ENCODE data around the gene CCM2. TPM values are rescaled to one million over a fixed set of nuclear protein-coding genes. Genes with fewer than 3 reads are reported as not detected.
"Not testable (repeated sequence)": the region's sequence is repeated elsewhere in the genome, so short reads cannot be mapped to it uniquely, and the experiment has no call there.

Gene CCM2
- total RNA-seq, 1 donor from 2014 or later: 28.7 TPM

GRCh38 chr7:45032421-45032820 lies 32.4 kb downstream of the CCM2 start:
- Histone ChIP-seq H3K4me3 (ENCODE audit: low read length in 3 of 3) (no peak overlapping the region), H3K9me3 (ENCODE audit: control insufficient read depth in 3 of 3, low read length in 3 of 3) (no peaks in the 10 kb centered on the region), H3K27ac (ENCODE audit: low read depth, low read length) (no peak overlapping the region), H3K4me1 (ENCODE audit: control insufficient read depth in 3 of 3, insufficient read depth in 3 of 3, low read length in 3 of 3) (peaks cover 15 to 21% (median 15%) of the 10 kb centered on the region in 3 donors), H3K27me3 (ENCODE audit: control insufficient read depth in 3 of 3, insufficient read depth in 3 of 3, low read length in 3 of 3) (no peaks in the 10 kb centered on the region), H3K9ac (ENCODE audit: low read depth in 1 of 3, low read length in 3 of 3) (no peak overlapping the region), H3K36me3 (ENCODE audit: control insufficient read depth in 3 of 3, insufficient read depth in 3 of 3, low read length in 3 of 3) (no peaks in the 10 kb centered on the region)

- Histone ChIP-seq H3K27me3 (ENCODE audit: control insufficient read depth in 3 of 3, insufficient read depth in 3 of 3, low read length in 3 of 3) (no peaks in the 10 kb centered on the region), H3K27ac (ENCODE audit: low read depth, low read length) (peak overlapping the region; percentile 42), H3K36me3 (ENCODE audit: control insufficient read depth in 3 of 3, insufficient read depth in 3 of 3, low read length in 3 of 3) (peaks cover 0 to 2% (median under 1%) of the 10 kb centered on the region in 3 donors), H3K9me3 (ENCODE audit: control insufficient read depth in 3 of 3, low read length in 3 of 3) (no peaks in the 10 kb centered on the region), H3K9ac (ENCODE audit: low read depth in 1 of 3, low read length in 3 of 3) (no peak overlapping the region), H3K4me3 (ENCODE audit: low read length in 3 of 3) (no peak overlapping the region), H3K4me1 (ENCODE audit: control insufficient read depth in 3 of 3, insufficient read depth in 3 of 3, low read length in 3 of 3) (peaks cover 15 to 21% (median 15%) of the 10 kb centered on the region in 3 donors)
Observed at GRCh38 chr7:45033261-45033930, 33.4 kb downstream of the CCM2 start.

- no peak overlapping the region for H3K4me3 ChIP-seq (ENCODE audit: low read length in 3 of 3)
- H3K9ac ChIP-seq (ENCODE audit: low read depth in 1 of 3, low read length in 3 of 3): no peak overlapping the region
- H3K9me3 ChIP-seq (ENCODE audit: control insufficient read depth in 3 of 3, low read length in 3 of 3): no peaks in the 10 kb centered on the region
- peaks cover 15 to 21% (median 15%) of the 10 kb centered on the region in 3 donors for H3K4me1 ChIP-seq (ENCODE audit: control insufficient read depth in 3 of 3, insufficient read depth in 3 of 3, low read length in 3 of 3)
- peak overlapping the region; percentile 42 for H3K27ac ChIP-seq (ENCODE audit: low read depth, low read length)
- H3K36me3 ChIP-seq (ENCODE audit: control insufficient read depth in 3 of 3, insufficient read depth in 3 of 3, low read length in 3 of 3): peaks cover 4 to 5% (median 4%) of the 10 kb centered on the region in 3 donors
- no peaks in the 10 kb centered on the region for H3K27me3 ChIP-seq (ENCODE audit: control insufficient read depth in 3 of 3, insufficient read depth in 3 of 3, low read length in 3 of 3)
Observed at GRCh38 chr7:45033931-45034290, 33.9 kb downstream of the CCM2 start.

- H3K27me3 ChIP-seq (ENCODE audit: control insufficient read depth in 3 of 3, insufficient read depth in 3 of 3, low read length in 3 of 3); H3K4me3 ChIP-seq (ENCODE audit: low read length in 3 of 3); H3K9ac ChIP-seq (ENCODE audit: low read depth in 1 of 3, low read length in 3 of 3); H3K9me3 ChIP-seq (ENCODE audit: control insufficient read depth in 3 of 3, low read length in 3 of 3); H3K27ac ChIP-seq (ENCODE audit: low read depth, low read length); H3K36me3 ChIP-seq (ENCODE audit: control insufficient read depth in 3 of 3, insufficient read depth in 3 of 3, low read length in 3 of 3): not testable (repeated sequence)
- H3K4me1 ChIP-seq (ENCODE audit: control insufficient read depth in 3 of 3, insufficient read depth in 3 of 3, low read length in 3 of 3): peaks cover 15 to 21% (median 15%) of the 10 kb centered on the region in 3 donors
Observed at GRCh38 chr7:45034710-45035109, 34.7 kb downstream of the CCM2 start.

- Histone ChIP-seq H3K36me3 (ENCODE audit: control insufficient read depth in 3 of 3, insufficient read depth in 3 of 3, low read length in 3 of 3) (peaks cover 6 to 9% (median 7%) of the 10 kb centered on the region in 3 donors), H3K9ac (ENCODE audit: low read depth in 1 of 3, low read length in 3 of 3) (peak overlapping the region in 1 of 3 donors; percentile 3), H3K27ac (ENCODE audit: low read depth, low read length) (no peak overlapping the region), H3K4me1 (ENCODE audit: control insufficient read depth in 3 of 3, insufficient read depth in 3 of 3, low read length in 3 of 3) (peaks cover 15 to 21% (median 15%) of the 10 kb centered on the region in 3 donors), H3K9me3 (ENCODE audit: control insufficient read depth in 3 of 3, low read length in 3 of 3) (no peaks in the 10 kb centered on the region), H3K27me3 (ENCODE audit: control insufficient read depth in 3 of 3, insufficient read depth in 3 of 3, low read length in 3 of 3) (no peaks in the 10 kb centered on the region), H3K4me3 (ENCODE audit: low read length in 3 of 3) (no peak overlapping the region)
Observed at GRCh38 chr7:45035371-45035770, 35.4 kb downstream of the CCM2 start.

GRCh38 chr7:45035893-45036292 lies 35.9 kb downstream of the CCM2 start:
- Histone ChIP-seq H3K27me3 (ENCODE audit: control insufficient read depth in 3 of 3, insufficient read depth in 3 of 3, low read length in 3 of 3) (no peaks in the 10 kb centered on the region), H3K4me3 (ENCODE audit: low read length in 3 of 3) (no peak overlapping the region), H3K4me1 (ENCODE audit: control insufficient read depth in 3 of 3, insufficient read depth in 3 of 3, low read length in 3 of 3) (peaks cover 15 to 21% (median 15%) of the 10 kb centered on the region in 3 donors), H3K9me3 (ENCODE audit: control insufficient read depth in 3 of 3, low read length in 3 of 3) (no peaks in the 10 kb centered on the region), H3K27ac (ENCODE audit: low read depth, low read length) (no peak overlapping the region), H3K36me3 (ENCODE audit: control insufficient read depth in 3 of 3, insufficient read depth in 3 of 3, low read length in 3 of 3) (peaks cover 7 to 9% (median 8%) of the 10 kb centered on the region in 3 donors), H3K9ac (ENCODE audit: low read depth in 1 of 3, low read length in 3 of 3) (no peak overlapping the region)

GRCh38 chr7:45036317-45036716 lies 36.3 kb downstream of the CCM2 start:
- H3K27me3 ChIP-seq (ENCODE audit: control insufficient read depth in 3 of 3, insufficient read depth in 3 of 3, low read length in 3 of 3): no peaks in the 10 kb centered on the region
- no peak overlapping the region for H3K4me3 ChIP-seq (ENCODE audit: low read length in 3 of 3)
- no peaks in the 10 kb centered on the region for H3K9me3 ChIP-seq (ENCODE audit: control insufficient read depth in 3 of 3, low read length in 3 of 3)
- no peak overlapping the region for H3K27ac ChIP-seq (ENCODE audit: low read depth, low read length)
- peaks cover 15 to 21% (median 15%) of the 10 kb centered on the region in 3 donors for H3K4me1 ChIP-seq (ENCODE audit: control insufficient read depth in 3 of 3, insufficient read depth in 3 of 3, low read length in 3 of 3)
- H3K36me3 ChIP-seq (ENCODE audit: control insufficient read depth in 3 of 3, insufficient read depth in 3 of 3, low read length in 3 of 3): peaks cover 8 to 10% (median 8%) of the 10 kb centered on the region in 3 donors
- no peak overlapping the region for H3K9ac ChIP-seq (ENCODE audit: low read depth in 1 of 3, low read length in 3 of 3)

- H3K27me3 ChIP-seq (ENCODE audit: control insufficient read depth in 3 of 3, insufficient read depth in 3 of 3, low read length in 3 of 3): no peaks in the 10 kb centered on the region
- H3K9ac ChIP-seq (ENCODE audit: low read depth in 1 of 3, low read length in 3 of 3): no peak overlapping the region
- peaks cover 11 to 15% (median 13%) of the 10 kb centered on the region in 3 donors for H3K36me3 ChIP-seq (ENCODE audit: control insufficient read depth in 3 of 3, insufficient read depth in 3 of 3, low read length in 3 of 3)
- peaks cover 15 to 21% (median 15%) of the 10 kb centered on the region in 3 donors for H3K4me1 ChIP-seq (ENCODE audit: control insufficient read depth in 3 of 3, insufficient read depth in 3 of 3, low read length in 3 of 3)
- H3K9me3 ChIP-seq (ENCODE audit: control insufficient read depth in 3 of 3, low read length in 3 of 3): no peaks in the 10 kb centered on the region
- H3K27ac ChIP-seq (ENCODE audit: low read depth, low read length): no peak overlapping the region
- H3K4me3 ChIP-seq (ENCODE audit: low read length in 3 of 3): no peak overlapping the region
Observed at GRCh38 chr7:45036796-45037195, 36.8 kb downstream of the CCM2 start.

GRCh38 chr7:45037876-45038275 lies 37.9 kb downstream of the CCM2 start:
- Histone ChIP-seq H3K36me3 (ENCODE audit: control insufficient read depth in 3 of 3, insufficient read depth in 3 of 3, low read length in 3 of 3) (peaks cover 11 to 16% (median 16%) of the 10 kb centered on the region in 3 donors), H3K9me3 (ENCODE audit: control insufficient read depth in 3 of 3, low read length in 3 of 3) (no peaks in the 10 kb centered on the region), H3K27me3 (ENCODE audit: control insufficient read depth in 3 of 3, insufficient read depth in 3 of 3, low read length in 3 of 3) (no peaks in the 10 kb centered on the region), H3K9ac (ENCODE audit: low read depth in 1 of 3, low read length in 3 of 3) (no peak overlapping the region), H3K4me1 (ENCODE audit: control insufficient read depth in 3 of 3, insufficient read depth in 3 of 3, low read length in 3 of 3) (peaks cover 15% of the 10 kb centered on the region in 3 donors), H3K4me3 (ENCODE audit: low read length in 3 of 3) (no peak overlapping the region), H3K27ac (ENCODE audit: low read depth, low read length) (no peak overlapping the region)

- H3K27ac ChIP-seq (ENCODE audit: low read depth, low read length): no peak overlapping the region
- no peaks in the 10 kb centered on the region for H3K9me3 ChIP-seq (ENCODE audit: control insufficient read depth in 3 of 3, low read length in 3 of 3)
- peaks cover 13 to 19% (median 16%) of the 10 kb centered on the region in 3 donors for H3K36me3 ChIP-seq (ENCODE audit: control insufficient read depth in 3 of 3, insufficient read depth in 3 of 3, low read length in 3 of 3)
- no peak overlapping the region for H3K4me3 ChIP-seq (ENCODE audit: low read length in 3 of 3)
- H3K27me3 ChIP-seq (ENCODE audit: control insufficient read depth in 3 of 3, insufficient read depth in 3 of 3, low read length in 3 of 3): no peaks in the 10 kb centered on the region
- no peak overlapping the region for H3K9ac ChIP-seq (ENCODE audit: low read depth in 1 of 3, low read length in 3 of 3)
- peaks cover 3 to 5% (median 4%) of the 10 kb centered on the region in 3 donors for H3K4me1 ChIP-seq (ENCODE audit: control insufficient read depth in 3 of 3, insufficient read depth in 3 of 3, low read length in 3 of 3)
Observed at GRCh38 chr7:45039106-45039505, 39.1 kb downstream of the CCM2 start.

All from skeletal muscle tissue (tissue), 4 donors.